Measurements from ENCODE around the gene GLT1D1.

The GLT1D1 gene

GRCh38 chr12:128816643-128816920 lies 36.7 kb upstream of the GLT1D1 start:
- DNase-seq, result no peak
- Histone ChIP-seq H4K20me1 (ENCODE audit: insufficient read depth, low read length) (no peaks in the 10 kb centered on the region), H3K36me3 (replicated peaks; ENCODE audit: insufficient read depth, low read length) (no peaks in the 10 kb centered on the region), H3K4me2 (ENCODE audit: low read depth, low read length) (no peak overlapping the region), H3K79me2 (ENCODE audit: low read length) (peaks cover 96% of the 10 kb centered on the region), H3K9ac (ENCODE audit: low read length) (no peak overlapping the region), H3K9me2 (replicated peaks; ENCODE audit: insufficient read depth, low read length) (no peaks in the 10 kb centered on the region), H3K4me3 (ENCODE audit: low read length) (no peak overlapping the region), H3K4me1 (ENCODE audit: low read length) (no peaks in the 10 kb centered on the region), H3K9me3 (replicated peaks; ENCODE audit: insufficient read depth, low read length) (no peaks in the 10 kb centered on the region), H3K27me3 (replicated peaks; ENCODE audit: insufficient read depth, low read length) (no peaks in the 10 kb centered on the region), H3K27ac (ENCODE audit: low read length) (no peak overlapping the region), H2AFZ (ENCODE audit: low read length) (no peak overlapping the region), H3F3A (ENCODE audit: insufficient read depth, low read length) (no peaks in the 10 kb centered on the region)
- no peak for TF ChIP-seq EZH2phosphoT487 (IDR thresholded peaks at IDR 0.05; ENCODE audit: low read length)
- no peak for TF ChIP-seq EZH2 (optimal IDR thresholded peaks at IDR 0.05; ENCODE audit: low read depth, low read length)
- no peak for TF ChIP-seq CTCF (IDR thresholded peaks at IDR 0.05; ENCODE audit: low read length)

GRCh38 chr12:128817111-128818015 lies 35.9 kb upstream of the GLT1D1 start:
- no peak for DNase-seq
- no peaks in the 10 kb centered on the region for H3K27me3 ChIP-seq (replicated peaks; ENCODE audit: insufficient read depth, low read length)

GRCh38 chr12:128818065-128819022 lies 34.9 kb upstream of the GLT1D1 start:
- H4K20me1 ChIP-seq (ENCODE audit: insufficient read depth, low read length), result no peaks in the 10 kb centered on the region
- H3K9me2 ChIP-seq (replicated peaks; ENCODE audit: insufficient read depth, low read length), result no peaks in the 10 kb centered on the region
- no peaks in the 10 kb centered on the region for H3K4me1 ChIP-seq (ENCODE audit: low read length)
- H3K4me3 ChIP-seq (ENCODE audit: low read length), result no peak overlapping the region
- no peak for DNase-seq
- H3K9me3 ChIP-seq (replicated peaks; ENCODE audit: insufficient read depth, low read length), result no peaks in the 10 kb centered on the region
- H3F3A ChIP-seq (ENCODE audit: insufficient read depth, low read length), result no peaks in the 10 kb centered on the region
- H3K36me3 ChIP-seq (replicated peaks; ENCODE audit: insufficient read depth, low read length), result no peaks in the 10 kb centered on the region
- no peak overlapping the region; the same call in 1 of the 2 replicates for H3K27ac ChIP-seq (ENCODE audit: low read length)
- H2AFZ ChIP-seq (ENCODE audit: low read length), result no peak overlapping the region
- H3K27me3 ChIP-seq (replicated peaks; ENCODE audit: insufficient read depth, low read length), result no peaks in the 10 kb centered on the region
- H3K9ac ChIP-seq (ENCODE audit: low read length), result no peak overlapping the region
- peaks cover 99% of the 10 kb centered on the region for H3K79me2 ChIP-seq (ENCODE audit: low read length)
- H3K4me2 ChIP-seq (ENCODE audit: low read depth, low read length), result no peak overlapping the region
- no peak for TF ChIP-seq CTCF (IDR thresholded peaks at IDR 0.05; ENCODE audit: low read length)
- no peak for TF ChIP-seq EZH2 (optimal IDR thresholded peaks at IDR 0.05; ENCODE audit: low read depth, low read length)
- no peak for TF ChIP-seq EZH2phosphoT487 (IDR thresholded peaks at IDR 0.05; ENCODE audit: low read length)

More at GRCh38 chr12:128817111-128818015, 35.9 kb upstream of the GLT1D1 start:
- Histone ChIP-seq H3K9me3 (replicated peaks; ENCODE audit: insufficient read depth, low read length) (no peaks in the 10 kb centered on the region), H4K20me1 (ENCODE audit: insufficient read depth, low read length) (no peaks in the 10 kb centered on the region), H3K4me1 (ENCODE audit: low read length) (no peaks in the 10 kb centered on the region), H2AFZ (ENCODE audit: low read length) (no peak overlapping the region), H3K9me2 (replicated peaks; ENCODE audit: insufficient read depth, low read length) (no peaks in the 10 kb centered on the region), H3K79me2 (ENCODE audit: low read length) (peaks cover 98% of the 10 kb centered on the region), H3K4me3 (ENCODE audit: low read length) (no peak overlapping the region), H3K27ac (ENCODE audit: low read length) (no peak overlapping the region; the same call in 1 of the 2 replicates), H3K36me3 (replicated peaks; ENCODE audit: insufficient read depth, low read length) (no peaks in the 10 kb centered on the region), H3K9ac (ENCODE audit: low read length) (no peak overlapping the region), H3F3A (ENCODE audit: insufficient read depth, low read length) (no peaks in the 10 kb centered on the region), H3K4me2 (ENCODE audit: low read depth, low read length) (no peak overlapping the region)
- TF ChIP-seq CTCF (IDR thresholded peaks at IDR 0.05; ENCODE audit: low read length) (no peak), EZH2phosphoT487 (IDR thresholded peaks at IDR 0.05; ENCODE audit: low read length) (no peak), EZH2 (optimal IDR thresholded peaks at IDR 0.05; ENCODE audit: low read depth, low read length) (no peak)

All from MM.1S (cell line).